SHP77 (cell line): ENCODE measurements around the gene RAB3D.
"Not testable (repeated sequence)": the region's sequence is repeated elsewhere in the genome, so short reads cannot be mapped to it uniquely, and the experiment has no call there.

Experiments used
- DNase-seq, 2 experiments: peaks; one replicate each; lab custom pipeline; 2025; lab: John Stamatoyannopoulos, UW

The RAB3D gene

GRCh38 chr19:11338121-11338520, 1.3 kb downstream of the RAB3D start:
- no peak for DNase-seq

- no peak for DNase-seq
Measured at GRCh38 chr19:11337080-11337479, 2.4 kb downstream of the RAB3D start.

GRCh38 chr19:11335449-11336146, 3.9 kb downstream of the RAB3D start:
- no peak for DNase-seq

GRCh38 chr19:11333838-11334237, 5.6 kb downstream of the RAB3D start:
- DNase-seq, result not testable (repeated sequence)

GRCh38 chr19:11332822-11333221, 6.6 kb downstream of the RAB3D start:
- DNase-seq, result no peak

- no peak for DNase-seq
Measured at GRCh38 chr19:11331502-11331901, 8.0 kb downstream of the RAB3D start.

GRCh38 chr19:11330127-11330526, 9.3 kb downstream of the RAB3D start:
- no peak for DNase-seq

GRCh38 chr19:11325544-11325943, 13.9 kb downstream of the RAB3D start:
- no peak for DNase-seq

- no peak for DNase-seq
Measured at GRCh38 chr19:11324748-11325389, 14.6 kb downstream of the RAB3D start.

- DNase-seq, result peak; percentile 23 to 60
Measured at GRCh38 chr19:11324079-11324661, 15.3 kb downstream of the RAB3D start.

- no peak for DNase-seq
Measured at GRCh38 chr19:11323601-11324078, 15.8 kb downstream of the RAB3D start.

GRCh38 chr19:11322269-11323024, 17.0 kb downstream of the RAB3D start:
- no peak for DNase-seq

- no peak for DNase-seq
Measured at GRCh38 chr19:11321191-11322126, 18.0 kb downstream of the RAB3D start.

- DNase-seq, result not testable (repeated sequence)
Measured at GRCh38 chr19:11320278-11320995, 19.0 kb downstream of the RAB3D start.

- no peak for DNase-seq
Measured at GRCh38 chr19:11306337-11306736, 33.1 kb downstream of the RAB3D start.

GRCh38 chr19:11304936-11305335, 34.5 kb downstream of the RAB3D start:
- DNase-seq, result no peak

- no peak for DNase-seq
Measured at GRCh38 chr19:11300811-11301120, 38.7 kb downstream of the RAB3D start.

- DNase-seq, result no peak
Measured at GRCh38 chr19:11299946-11300810, 39.3 kb downstream of the RAB3D start.

GRCh38 chr19:11296264-11296663, 43.2 kb downstream of the RAB3D start:
- DNase-seq, result no peak
